SK-N-DZ (cell line): ENCODE measurements around the gene GPX2.
A peak's percentile ranks its signal among the peaks of the same experiment; 100 is the strongest.
"Not testable (repeated sequence)": the region's sequence is repeated elsewhere in the genome, so short reads cannot be mapped to it uniquely, and the experiment has no call there.

Experiments
- DNase-seq: peaks from one replicate; pipeline ENCODE4 v3.0.0-alpha.2; 2015; ENCODE audit warnings: low spot score
- small RNA-seq, 2 experiments: library from RNA; depleted of rRNA; stranded (forward); fragments of <200 nt; gene quantifications; one replicate each; pipeline ENCODE3, GENCODE V24; 2014

Gene GPX2

DNA sequence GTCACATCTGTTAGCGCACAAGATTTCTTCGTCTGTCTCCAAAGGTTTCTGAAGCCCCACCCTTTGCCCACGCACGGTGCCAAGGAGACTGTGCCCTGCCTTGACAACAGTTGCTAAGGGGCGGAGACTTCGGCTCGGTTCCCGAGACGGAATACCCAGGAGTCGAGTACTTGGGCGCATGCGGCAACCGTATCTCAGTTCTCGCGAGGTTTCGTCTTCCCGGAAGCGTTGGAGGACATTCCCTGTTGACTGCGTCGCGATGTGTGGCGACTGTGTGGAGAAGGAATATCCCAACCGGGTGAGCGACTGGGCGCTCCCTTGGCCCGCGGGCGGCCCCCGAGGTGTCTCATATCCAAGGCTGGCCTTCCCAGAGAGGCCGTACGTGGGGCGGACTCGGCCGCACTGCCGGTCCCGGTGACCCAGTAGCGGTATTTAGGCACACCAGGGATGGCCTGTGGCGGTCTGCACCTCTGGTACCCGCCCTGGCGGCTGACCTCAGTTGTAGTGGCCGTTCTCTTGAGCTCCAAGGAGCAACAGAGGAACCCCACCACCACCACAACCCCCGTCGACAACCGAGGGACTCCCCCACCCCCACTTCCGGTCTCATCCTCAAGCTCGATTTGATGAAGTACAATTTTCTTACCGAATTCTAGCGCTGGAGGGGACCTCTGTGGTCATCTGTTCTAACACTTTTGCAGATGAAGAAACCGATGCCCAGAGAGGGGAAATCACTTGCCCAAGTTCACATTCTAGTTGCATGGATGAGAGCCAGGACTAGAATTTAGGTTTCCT, 28.1 kb downstream of the GPX2 start, which contains the start of gene CHURC1:
Gene CHURC1 (plus strand): TSS at position 219 of the 792 bp plus-strand sequence. CDS start 41 bp downstream, at position 260.
- peak; percentile 97 for DNase-seq

DNA sequence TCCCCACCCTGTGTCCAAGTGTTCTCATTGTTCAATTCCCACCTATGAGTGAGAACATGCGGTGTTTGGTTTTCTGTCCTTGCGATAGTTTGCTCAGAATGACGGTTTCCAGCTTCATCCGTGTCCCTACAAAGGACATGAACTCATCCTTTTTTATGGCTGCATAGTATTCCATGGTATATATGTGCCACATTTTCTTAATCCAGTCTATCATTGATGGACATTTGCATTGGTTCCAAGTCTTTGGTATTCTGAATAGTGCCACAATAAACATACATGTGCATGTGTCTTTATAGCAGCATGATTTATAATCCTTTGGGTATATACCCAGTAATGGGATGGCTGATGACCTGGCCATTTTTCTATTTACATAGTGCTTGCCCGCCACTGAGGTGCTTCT, 29.1 kb downstream of the GPX2 start:
- not testable (repeated sequence) for DNase-seq

DNA sequence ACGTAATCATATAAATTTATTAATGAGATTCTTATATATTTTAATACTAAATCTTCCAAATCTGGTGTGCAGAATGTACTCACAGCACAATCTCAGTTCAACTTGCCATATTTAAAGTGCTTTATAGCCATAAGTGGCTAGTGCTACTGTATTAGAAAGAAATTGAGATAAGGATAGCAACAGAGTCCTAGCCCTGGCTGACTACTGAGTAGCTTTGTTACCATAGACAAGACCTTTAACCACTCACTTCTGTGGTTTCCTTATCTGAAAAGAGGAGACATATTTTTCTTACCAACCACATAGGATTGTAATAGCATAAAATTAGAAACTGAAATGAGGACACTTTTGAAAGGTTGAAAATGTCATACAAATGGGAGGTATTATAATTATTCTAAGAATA, 30.3 kb downstream of the GPX2 start:
- DNase-seq, result no peak

DNA sequence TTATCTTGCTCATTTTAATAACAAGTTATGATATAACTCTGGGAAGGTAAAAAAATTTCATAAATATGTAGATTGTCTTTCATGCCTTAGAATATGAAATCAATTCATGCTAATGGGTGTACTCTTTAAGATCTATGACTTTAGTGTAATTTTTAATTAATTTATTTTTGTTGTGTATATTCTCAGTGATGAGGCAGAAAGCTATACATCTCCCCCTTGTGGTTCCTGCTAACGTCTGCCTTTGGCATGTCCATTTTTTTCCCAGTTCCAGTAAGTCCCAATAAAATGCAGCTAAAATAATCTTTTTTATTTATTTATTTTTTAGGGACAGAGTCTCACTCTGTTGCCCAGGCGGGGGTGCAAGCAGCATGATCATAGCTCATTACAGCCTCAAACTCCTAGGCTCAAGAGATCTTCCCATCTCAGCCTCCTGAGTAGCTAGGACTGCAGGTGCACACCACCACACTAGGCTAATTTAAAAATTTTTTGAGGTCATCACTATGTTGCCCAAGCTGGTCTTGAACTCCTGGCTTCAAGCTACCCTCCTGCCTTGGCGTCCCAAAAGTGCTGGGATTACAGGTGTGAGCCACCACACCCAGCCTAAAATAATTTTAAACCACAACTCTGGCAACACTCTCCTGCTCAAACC, 31.6 kb downstream of the GPX2 start:
- DNase-seq, result peak; percentile 7

GRCh38 chr14:64906022-64906421, 36.5 kb downstream of the GPX2 start:
- DNase-seq, result no peak

DNA sequence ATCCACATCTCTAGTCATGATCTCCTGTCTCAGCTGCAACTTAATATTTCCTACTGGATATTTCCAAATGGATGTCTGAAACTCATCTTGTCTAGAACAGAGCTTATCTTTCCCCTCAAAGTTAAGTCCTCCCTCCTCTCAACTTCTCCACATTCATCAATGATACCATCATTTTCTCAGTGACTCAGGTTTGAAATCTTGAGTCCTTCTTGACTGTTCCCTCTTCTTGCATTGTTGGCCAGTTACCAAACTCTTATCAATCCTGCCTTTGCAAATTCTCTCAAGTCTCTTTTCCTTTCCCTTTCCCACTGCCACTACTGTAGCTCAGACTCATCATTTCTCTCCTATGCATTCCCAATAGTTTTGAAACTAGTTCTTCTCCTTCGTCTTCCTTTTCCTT, 42.6 kb downstream of the GPX2 start:
- DNase-seq, result no peak

DNA sequence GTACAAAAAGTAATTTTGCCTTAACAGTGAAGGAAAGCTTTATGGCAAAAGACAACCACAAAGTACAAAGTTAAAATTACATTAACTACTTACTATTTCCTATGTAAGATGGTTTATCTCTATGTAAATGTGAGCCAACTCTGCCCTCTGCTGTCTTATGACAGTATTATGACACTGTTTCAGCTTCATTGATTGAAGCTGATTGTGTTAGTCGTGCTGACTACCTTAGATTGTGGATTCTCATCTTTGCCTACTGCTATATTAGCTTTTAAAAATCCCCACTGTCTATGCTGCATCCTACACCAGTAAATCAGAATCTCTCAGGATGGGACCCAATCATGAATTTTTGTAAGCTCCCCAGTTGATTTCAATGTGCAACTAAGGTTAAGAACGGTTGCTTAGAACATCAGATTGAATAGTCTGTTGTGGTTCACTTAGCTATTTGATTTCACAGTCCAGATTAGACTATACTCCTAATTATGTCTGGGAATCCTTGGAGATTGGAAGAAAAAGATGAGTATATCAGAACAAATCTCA, 50.6 kb downstream of the GPX2 start:
- DNase-seq, result peak; percentile 57

GRCh38 chr14:64891173-64891838, 51.2 kb downstream of the GPX2 start:
- no peak for DNase-seq

- DNase-seq, result no peak
These were observed 53.2 kb downstream of the GPX2 start for GRCh38 chr14:64889352-64889751.

Small RNAs within 50 kb of the gene (small RNA-seq; reads per million reads assigned to genes)
- gene RPPH1-2P, result 0 reads per million in 2 experiments
